ENCODE results near the gene C12orf57. TPM values are rescaled to one million over a fixed set of nuclear protein-coding genes. Genes with fewer than 3 reads are reported as not detected.
A peak's percentile ranks its signal among the peaks of the same experiment; 100 is the strongest.

Gene C12orf57
- total RNA-seq, 1 donor from 2014 or later, result 181 TPM

GRCh38 chr12:6921996-6922946, 21.6 kb upstream of the C12orf57 start:
- Histone ChIP-seq H3K27me3 (ENCODE audit: low read depth) (no peaks in the 10 kb centered on the region), H3K4me1 (peaks cover 34% of the 10 kb centered on the region), H3K9me3 (no peaks in the 10 kb centered on the region), H3K4me3 (no peak overlapping the region), H3K27ac (no peak overlapping the region), H3K36me3 (peaks cover 22% of the 10 kb centered on the region)
- no peak for TF ChIP-seq CTCF (IDR thresholded peaks at IDR 0.05)
- DNase-seq, result peak; percentile 29
- intact Hi-C loops (cut with DNase I), result no loop called here
- no peak for ATAC-seq

GRCh38 chr12:6923003-6923732, 20.7 kb upstream of the C12orf57 start:
- ATAC-seq (no peak), DNase-seq (peak; percentile 10)
- intact Hi-C loops (cut with DNase I), result no loop called here
- H3K9me3 ChIP-seq, result no peaks in the 10 kb centered on the region
- TF ChIP-seq CTCF (IDR thresholded peaks at IDR 0.05), result no peak
- H3K27me3 ChIP-seq (ENCODE audit: low read depth), result no peaks in the 10 kb centered on the region
- H3K36me3 ChIP-seq, result peaks cover 22% of the 10 kb centered on the region
- H3K4me3 ChIP-seq, result no peak overlapping the region
- no peak overlapping the region for H3K27ac ChIP-seq
- H3K4me1 ChIP-seq, result peaks cover 35% of the 10 kb centered on the region

DNA sequence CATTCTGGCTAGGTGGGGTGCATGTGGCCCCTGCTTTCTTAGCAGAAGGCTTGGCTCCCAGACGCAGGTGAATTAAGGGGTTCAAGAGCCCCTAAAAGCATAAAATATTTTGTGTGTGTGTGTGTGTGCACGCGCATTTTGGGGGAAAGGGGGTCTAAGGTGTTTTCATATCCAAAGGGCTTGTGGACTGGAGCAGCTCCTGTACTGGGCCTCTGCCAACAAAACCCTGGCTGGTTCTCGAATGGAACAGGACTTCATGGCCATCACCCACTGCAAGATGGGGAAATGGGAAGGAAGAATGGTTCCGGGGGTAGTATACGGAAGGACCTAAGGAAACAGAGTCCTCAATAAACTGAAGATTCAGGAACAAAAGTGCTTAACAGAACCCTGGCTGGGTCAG, 20.0 kb upstream of the C12orf57 start:
- Histone ChIP-seq H3K4me3 (no peak overlapping the region), H3K27me3 (ENCODE audit: low read depth) (no peaks in the 10 kb centered on the region), H3K36me3 (peaks cover 22% of the 10 kb centered on the region), H3K4me1 (peaks cover 35% of the 10 kb centered on the region), H3K9me3 (no peaks in the 10 kb centered on the region), H3K27ac (peak overlapping the region; percentile 86)
- TF ChIP-seq CTCF (IDR thresholded peaks at IDR 0.05), result no peak
- peak; percentile 21 for DNase-seq
- no peak for ATAC-seq
- intact Hi-C loops (cut with DNase I), result no loop called here

DNA sequence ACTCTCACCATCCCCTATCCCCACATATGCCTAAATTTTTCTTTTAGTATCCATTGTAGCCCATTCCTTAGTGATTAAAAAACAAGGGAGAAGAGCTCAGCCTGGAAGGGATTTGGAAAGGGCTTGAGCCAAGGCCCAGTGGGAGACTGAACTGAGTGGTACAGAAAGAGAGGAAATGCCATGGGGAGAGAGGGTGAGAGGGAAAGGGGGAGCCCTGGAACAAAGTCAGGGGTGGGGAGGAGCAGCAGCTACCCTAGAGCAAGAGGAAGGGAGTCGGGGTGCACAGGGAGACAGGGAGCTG, 18.6 kb upstream of the C12orf57 start:
- Histone ChIP-seq H3K36me3 (peaks cover 12% of the 10 kb centered on the region), H3K9me3 (no peaks in the 10 kb centered on the region), H3K27me3 (ENCODE audit: low read depth) (no peaks in the 10 kb centered on the region), H3K27ac (peak overlapping the region; percentile 86), H3K4me1 (peaks cover 48% of the 10 kb centered on the region), H3K4me3 (peak overlapping the region; percentile 81)
- no peak for DNase-seq
- ATAC-seq, result no peak
- intact Hi-C loops (cut with DNase I), result no loop called here
- TF ChIP-seq CTCF (IDR thresholded peaks at IDR 0.05), result no peak

DNA sequence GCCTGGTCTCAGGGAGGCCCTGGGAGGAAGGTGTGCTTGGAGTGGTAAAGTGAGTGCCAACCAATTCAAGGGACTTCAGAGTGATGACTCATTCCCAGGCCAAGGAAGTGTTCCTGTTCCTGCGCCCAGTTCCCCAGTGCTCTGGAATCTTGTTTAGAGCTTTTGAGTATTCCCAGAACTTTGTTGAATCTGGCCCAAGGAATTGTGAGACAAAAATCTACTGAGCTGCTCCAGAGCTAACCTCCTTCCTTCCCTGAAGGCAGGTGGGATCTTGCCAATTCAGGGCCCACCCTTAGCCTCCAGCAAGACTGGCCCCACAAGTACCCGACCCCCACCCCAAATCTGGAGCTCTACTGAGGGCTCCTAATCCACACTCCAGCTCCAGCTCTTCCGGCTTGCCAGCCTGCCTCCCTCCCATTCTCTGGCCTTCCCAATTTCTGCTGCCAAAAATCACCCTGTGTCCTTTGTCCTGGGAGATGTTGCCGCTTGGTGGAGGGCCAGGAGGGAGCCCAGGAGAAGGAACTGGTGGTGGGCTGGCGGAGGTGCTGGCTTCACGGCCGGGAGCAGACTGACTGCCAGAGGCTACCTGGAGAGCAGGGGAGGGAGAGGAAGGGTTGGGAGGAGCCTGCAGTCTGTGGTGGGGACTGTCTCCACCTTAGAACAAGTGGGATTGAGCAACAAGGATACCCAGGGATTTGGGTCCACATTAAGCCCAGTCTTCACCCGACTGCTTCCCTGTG, 18.1 kb upstream of the C12orf57 start:
- Histone ChIP-seq H3K36me3 (peaks cover 12% of the 10 kb centered on the region), H3K27ac (peak overlapping the region; percentile 86), H3K27me3 (ENCODE audit: low read depth) (no peaks in the 10 kb centered on the region), H3K4me1 (peaks cover 53% of the 10 kb centered on the region), H3K4me3 (peak overlapping the region; percentile 81), H3K9me3 (no peaks in the 10 kb centered on the region)
- DNase-seq (peak; percentile 70), ATAC-seq (peak; percentile 85 to 86)
- TF ChIP-seq CTCF (IDR thresholded peaks at IDR 0.05), result no peak
- intact Hi-C loops (cut with DNase I), result no loop called here

Data from lower lobe of right lung (tissue), 2 donors.